Mucosa of stomach (tissue), 1 donor: ENCODE data around the gene RNF222.

Experiments
- H3K27me3 ChIP-seq: one replicate; pipeline ENCODE4 v1.7.0; 2013; ENCODE audit warnings: mild to moderate bottlenecking, low read length; ENCODE audit not compliant: control insufficient read depth, insufficient read depth
- H3K36me3 ChIP-seq: one replicate; pipeline ENCODE4 v1.7.0; 2013; ENCODE audit warnings: low read length; ENCODE audit not compliant: control insufficient read depth, insufficient read depth
- H3K4me1 ChIP-seq: one replicate; pipeline ENCODE4 v1.7.0; 2013; ENCODE audit warnings: mild to moderate bottlenecking, low read length; ENCODE audit not compliant: control insufficient read depth, insufficient read depth
- H3K4me3 ChIP-seq: one replicate; pipeline ENCODE4 v1.7.0; 2013; ENCODE audit warnings: low read length
- H3K9ac ChIP-seq: one replicate; pipeline ENCODE4 v1.7.0; 2013; ENCODE audit warnings: mild to moderate bottlenecking, low read length, moderate library complexity
- H3K9me3 ChIP-seq: one replicate; pipeline ENCODE4 v1.7.0; 2013; ENCODE audit warnings: mild to moderate bottlenecking, low read length, moderate library complexity; ENCODE audit not compliant: control insufficient read depth
- donor health status: Pancreatic carcinoma.

RNF222 gene

GRCh38 chr17:8426802-8427201 is 29.2 kb upstream of the RNF222 start:
- Histone ChIP-seq H3K4me1 (no peaks in the 10 kb centered on the region), H3K9ac (no peak overlapping the region), H3K36me3 (no peaks in the 10 kb centered on the region), H3K27me3 (no peaks in the 10 kb centered on the region), H3K4me3 (no peak overlapping the region), H3K9me3 (no peaks in the 10 kb centered on the region)

- Histone ChIP-seq H3K9me3 (no peaks in the 10 kb centered on the region), H3K27me3 (no peaks in the 10 kb centered on the region), H3K36me3 (no peaks in the 10 kb centered on the region), H3K4me1 (no peaks in the 10 kb centered on the region), H3K4me3 (no peak overlapping the region), H3K9ac (no peak overlapping the region)
Measured at GRCh38 chr17:8426094-8426720, 28.6 kb upstream of the RNF222 start.

GRCh38 chr17:8421571-8421970 is 23.9 kb upstream of the RNF222 start:
- no peaks in the 10 kb centered on the region for H3K9me3 ChIP-seq
- H3K36me3 ChIP-seq: no peaks in the 10 kb centered on the region
- H3K9ac ChIP-seq: no peak overlapping the region
- no peak overlapping the region for H3K4me3 ChIP-seq
- H3K4me1 ChIP-seq: peaks cover 14% of the 10 kb centered on the region
- peaks cover 4% of the 10 kb centered on the region for H3K27me3 ChIP-seq

GRCh38 chr17:8420041-8420934 is 22.7 kb upstream of the RNF222 start:
- Histone ChIP-seq H3K9ac (peak overlapping the region; percentile 26), H3K4me3 (no peak overlapping the region), H3K27me3 (peaks cover 4% of the 10 kb centered on the region), H3K9me3 (no peaks in the 10 kb centered on the region), H3K4me1 (peaks cover 14% of the 10 kb centered on the region), H3K36me3 (no peaks in the 10 kb centered on the region)

GRCh38 chr17:8419305-8419704 is 21.7 kb upstream of the RNF222 start:
- no peak overlapping the region for H3K9ac ChIP-seq
- no peak overlapping the region for H3K4me3 ChIP-seq
- H3K4me1 ChIP-seq: peaks cover 14% of the 10 kb centered on the region
- H3K9me3 ChIP-seq: no peaks in the 10 kb centered on the region
- peaks cover 4% of the 10 kb centered on the region for H3K27me3 ChIP-seq
- H3K36me3 ChIP-seq: no peaks in the 10 kb centered on the region

- no peak overlapping the region for H3K4me3 ChIP-seq
- H3K27me3 ChIP-seq: peaks cover 4% of the 10 kb centered on the region
- peaks cover 14% of the 10 kb centered on the region for H3K4me1 ChIP-seq
- H3K36me3 ChIP-seq: no peaks in the 10 kb centered on the region
- no peak overlapping the region for H3K9ac ChIP-seq
- H3K9me3 ChIP-seq: no peaks in the 10 kb centered on the region
Measured at GRCh38 chr17:8418471-8418870, 20.8 kb upstream of the RNF222 start.

- no peaks in the 10 kb centered on the region for H3K36me3 ChIP-seq
- H3K9me3 ChIP-seq: no peaks in the 10 kb centered on the region
- peaks cover 4% of the 10 kb centered on the region for H3K27me3 ChIP-seq
- no peak overlapping the region for H3K9ac ChIP-seq
- no peak overlapping the region for H3K4me3 ChIP-seq
- H3K4me1 ChIP-seq: peaks cover 14% of the 10 kb centered on the region
Measured at GRCh38 chr17:8417806-8418205, 20.2 kb upstream of the RNF222 start.

- no peak overlapping the region for H3K9ac ChIP-seq
Measured at GRCh38 chr17:8413938-8414337, 16.3 kb upstream of the RNF222 start.

GRCh38 chr17:8413328-8413727 is 15.7 kb upstream of the RNF222 start:
- Histone ChIP-seq H3K36me3 (no peaks in the 10 kb centered on the region), H3K4me3 (no peak overlapping the region), H3K27me3 (peaks cover 13% of the 10 kb centered on the region), H3K9ac (no peak overlapping the region), H3K9me3 (no peaks in the 10 kb centered on the region), H3K4me1 (peaks cover 8% of the 10 kb centered on the region)

More at GRCh38 chr17:8413938-8414337, 16.3 kb upstream of the RNF222 start:
- no peaks in the 10 kb centered on the region for H3K36me3 ChIP-seq
- no peak overlapping the region for H3K4me3 ChIP-seq
- no peaks in the 10 kb centered on the region for H3K9me3 ChIP-seq
- H3K27me3 ChIP-seq: peaks cover 10% of the 10 kb centered on the region
- H3K4me1 ChIP-seq: peaks cover 4% of the 10 kb centered on the region

- Histone ChIP-seq H3K9me3 (no peaks in the 10 kb centered on the region), H3K9ac (no peak overlapping the region), H3K4me1 (peaks cover 11% of the 10 kb centered on the region), H3K4me3 (no peak overlapping the region), H3K36me3 (no peaks in the 10 kb centered on the region), H3K27me3 (peaks cover 11% of the 10 kb centered on the region)
Measured at GRCh38 chr17:8412089-8412488, 14.5 kb upstream of the RNF222 start.

GRCh38 chr17:8410883-8411238 is 13.2 kb upstream of the RNF222 start:
- H3K4me3 ChIP-seq: no peak overlapping the region
- no peak overlapping the region for H3K9ac ChIP-seq
- H3K36me3 ChIP-seq: no peaks in the 10 kb centered on the region
- H3K27me3 ChIP-seq: peaks cover 14% of the 10 kb centered on the region
- peaks cover 11% of the 10 kb centered on the region for H3K4me1 ChIP-seq
- H3K9me3 ChIP-seq: no peaks in the 10 kb centered on the region
